Liver (tissue), 3 donors: ENCODE measurements around the gene SPATA33.

Experiments
- FOXA1 ChIP-seq: IDR thresholded peaks from 2 replicates; pipeline ENCODE4 v1.6.1; 2016; ENCODE audit warnings: antibody characterized with exemption
- GABPA ChIP-seq, 2 donors: IDR thresholded peaks in 1 of 2; conservative IDR thresholded peaks in 1 of 2; 2 replicates each; pipeline ENCODE4 v1.6.1; 2016; ENCODE audit warnings: antibody characterized with exemption in 2 of 2, mild to moderate bottlenecking in 1 of 2, moderate library complexity in 1 of 2
- HNF4G ChIP-seq: IDR thresholded peaks from 2 replicates; pipeline ENCODE4 v1.6.1; 2016; ENCODE audit warnings: antibody characterized with exemption
- RAD21 ChIP-seq, 2 donors: IDR thresholded peaks; 2 replicates each; pipeline ENCODE4 v1.6.1; 2016; ENCODE audit warnings: antibody characterized with exemption in 2 of 2, mild to moderate bottlenecking in 2 of 2
- SP1 ChIP-seq: IDR thresholded peaks from 2 replicates; pipeline ENCODE4 v1.6.1; 2018; ENCODE audit warnings: antibody characterized with exemption, mild to moderate bottlenecking
- TAF1 ChIP-seq: conservative IDR thresholded peaks from 2 replicates; pipeline ENCODE4 v1.6.1; 2016; ENCODE audit warnings: antibody characterized with exemption, mild to moderate bottlenecking
- YY1 ChIP-seq: IDR thresholded peaks from 2 replicates; pipeline ENCODE4 v1.6.1; 2016; ENCODE audit warnings: antibody characterized with exemption, mild to moderate bottlenecking
- TF ChIP-seq, protein P1 (sequence below): fragments of 150-350 bp; IDR thresholded peaks from 2 replicates; pipeline ENCODE4 v1.5.1; 2017; ENCODE audit warnings: improper control_type of control experiment, low read depth, low read length; ENCODE audit not compliant: missing input control
- TF ChIP-seq, protein P2 (sequence below): IDR thresholded peaks from 2 replicates; pipeline ENCODE4 v1.6.1; 2016; ENCODE audit warnings: antibody characterized with exemption, mild to moderate bottlenecking
- TF ChIP-seq, protein P3 (sequence below): IDR thresholded peaks from 2 replicates; pipeline ENCODE4 v1.6.1; 2016; ENCODE audit warnings: antibody characterized with exemption
- TF ChIP-seq, protein P4 (sequence below): IDR thresholded peaks from 2 replicates; pipeline ENCODE4 v1.6.1; 2016; ENCODE audit warnings: antibody characterized with exemption
- donor health status: healthy.
- donor health status: healthy.

DNA sequence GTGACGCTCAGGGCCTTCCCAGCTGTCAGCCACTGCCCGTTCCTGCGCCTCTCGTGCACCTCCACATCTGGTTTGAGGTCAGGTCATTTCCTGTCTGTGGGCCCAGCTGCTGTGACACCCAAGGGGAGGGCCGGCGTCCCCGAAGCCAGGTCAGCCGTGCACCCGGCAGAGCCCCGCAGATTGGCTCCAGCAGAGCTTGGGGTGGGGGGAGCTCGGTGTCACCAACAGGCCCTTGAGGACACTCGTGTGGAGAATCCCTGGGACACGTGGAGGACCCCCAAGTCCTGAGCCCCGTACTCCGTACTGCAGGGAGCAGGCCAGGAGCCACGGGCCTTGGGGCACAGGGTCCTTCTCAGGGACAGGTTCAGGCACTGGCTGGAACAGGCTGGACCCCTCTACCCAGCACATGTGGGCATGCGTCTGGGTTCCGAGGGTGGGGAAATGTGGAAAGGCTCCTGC is 39.1 kb downstream of the SPATA33 start:
- TF ChIP-seq, protein P1, sequence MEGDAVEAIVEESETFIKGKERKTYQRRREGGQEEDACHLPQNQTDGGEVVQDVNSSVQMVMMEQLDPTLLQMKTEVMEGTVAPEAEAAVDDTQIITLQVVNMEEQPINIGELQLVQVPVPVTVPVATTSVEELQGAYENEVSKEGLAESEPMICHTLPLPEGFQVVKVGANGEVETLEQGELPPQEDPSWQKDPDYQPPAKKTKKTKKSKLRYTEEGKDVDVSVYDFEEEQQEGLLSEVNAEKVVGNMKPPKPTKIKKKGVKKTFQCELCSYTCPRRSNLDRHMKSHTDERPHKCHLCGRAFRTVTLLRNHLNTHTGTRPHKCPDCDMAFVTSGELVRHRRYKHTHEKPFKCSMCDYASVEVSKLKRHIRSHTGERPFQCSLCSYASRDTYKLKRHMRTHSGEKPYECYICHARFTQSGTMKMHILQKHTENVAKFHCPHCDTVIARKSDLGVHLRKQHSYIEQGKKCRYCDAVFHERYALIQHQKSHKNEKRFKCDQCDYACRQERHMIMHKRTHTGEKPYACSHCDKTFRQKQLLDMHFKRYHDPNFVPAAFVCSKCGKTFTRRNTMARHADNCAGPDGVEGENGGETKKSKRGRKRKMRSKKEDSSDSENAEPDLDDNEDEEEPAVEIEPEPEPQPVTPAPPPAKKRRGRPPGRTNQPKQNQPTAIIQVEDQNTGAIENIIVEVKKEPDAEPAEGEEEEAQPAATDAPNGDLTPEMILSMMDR = no peak
- TF ChIP-seq, protein P2, sequence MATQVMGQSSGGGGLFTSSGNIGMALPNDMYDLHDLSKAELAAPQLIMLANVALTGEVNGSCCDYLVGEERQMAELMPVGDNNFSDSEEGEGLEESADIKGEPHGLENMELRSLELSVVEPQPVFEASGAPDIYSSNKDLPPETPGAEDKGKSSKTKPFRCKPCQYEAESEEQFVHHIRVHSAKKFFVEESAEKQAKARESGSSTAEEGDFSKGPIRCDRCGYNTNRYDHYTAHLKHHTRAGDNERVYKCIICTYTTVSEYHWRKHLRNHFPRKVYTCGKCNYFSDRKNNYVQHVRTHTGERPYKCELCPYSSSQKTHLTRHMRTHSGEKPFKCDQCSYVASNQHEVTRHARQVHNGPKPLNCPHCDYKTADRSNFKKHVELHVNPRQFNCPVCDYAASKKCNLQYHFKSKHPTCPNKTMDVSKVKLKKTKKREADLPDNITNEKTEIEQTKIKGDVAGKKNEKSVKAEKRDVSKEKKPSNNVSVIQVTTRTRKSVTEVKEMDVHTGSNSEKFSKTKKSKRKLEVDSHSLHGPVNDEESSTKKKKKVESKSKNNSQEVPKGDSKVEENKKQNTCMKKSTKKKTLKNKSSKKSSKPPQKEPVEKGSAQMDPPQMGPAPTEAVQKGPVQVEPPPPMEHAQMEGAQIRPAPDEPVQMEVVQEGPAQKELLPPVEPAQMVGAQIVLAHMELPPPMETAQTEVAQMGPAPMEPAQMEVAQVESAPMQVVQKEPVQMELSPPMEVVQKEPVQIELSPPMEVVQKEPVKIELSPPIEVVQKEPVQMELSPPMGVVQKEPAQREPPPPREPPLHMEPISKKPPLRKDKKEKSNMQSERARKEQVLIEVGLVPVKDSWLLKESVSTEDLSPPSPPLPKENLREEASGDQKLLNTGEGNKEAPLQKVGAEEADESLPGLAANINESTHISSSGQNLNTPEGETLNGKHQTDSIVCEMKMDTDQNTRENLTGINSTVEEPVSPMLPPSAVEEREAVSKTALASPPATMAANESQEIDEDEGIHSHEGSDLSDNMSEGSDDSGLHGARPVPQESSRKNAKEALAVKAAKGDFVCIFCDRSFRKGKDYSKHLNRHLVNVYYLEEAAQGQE = no peak
- TF ChIP-seq TAF1 = no peak
- TF ChIP-seq YY1 = no peak
- TF ChIP-seq, protein P3, sequence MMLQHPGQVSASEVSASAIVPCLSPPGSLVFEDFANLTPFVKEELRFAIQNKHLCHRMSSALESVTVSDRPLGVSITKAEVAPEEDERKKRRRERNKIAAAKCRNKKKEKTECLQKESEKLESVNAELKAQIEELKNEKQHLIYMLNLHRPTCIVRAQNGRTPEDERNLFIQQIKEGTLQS = no peak
- no peak for TF ChIP-seq FOXA1
- TF ChIP-seq RAD21 (IDR thresholded peaks at IDR 0.05) = no peak
- TF ChIP-seq SP1 = no peak
- TF ChIP-seq GABPA (IDR thresholded peaks at IDR 0.05 in 1 of 2, conservative IDR thresholded peaks at IDR 0.05 in 1 of 2) = no peak
- no peak for TF ChIP-seq HNF4G
- TF ChIP-seq, protein P4, sequence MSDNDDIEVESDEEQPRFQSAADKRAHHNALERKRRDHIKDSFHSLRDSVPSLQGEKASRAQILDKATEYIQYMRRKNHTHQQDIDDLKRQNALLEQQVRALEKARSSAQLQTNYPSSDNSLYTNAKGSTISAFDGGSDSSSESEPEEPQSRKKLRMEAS = no peak
